ENCODE measurements around the gene PRR33.

GRCh38 chr11:1859004-1859403, 32.7 kb downstream of the PRR33 start:
- TF ChIP-seq CTCF (IDR thresholded peaks at IDR 0.05) (no peak), REST (IDR thresholded peaks at IDR 0.05) (no peak), NFE2L2 (conservative IDR thresholded peaks at IDR 0.05; ENCODE audit: low read length) (no peak), HOXB5 (CRISPR knock-in tag; IDR thresholded peaks at IDR 0.05) (no peak), ELK1 (IDR thresholded peaks at IDR 0.05; ENCODE audit: low read depth, low read length) (no peak), CHD2 (IDR thresholded peaks at IDR 0.05; ENCODE audit: low read length, partially characterized antibody) (no peak), CBX2 (IDR thresholded peaks at IDR 0.05; ENCODE audit: borderline replicate concordance, low read depth) (no peak)

Measured in A549 (cell line).